Pons (tissue), 1 donor: Measurements from ENCODE around the gene WFDC2.

Experiments used
- DNase-seq: peaks from one replicate; pipeline ENCODE4 v3.0.0-alpha.2; 2016; ENCODE audit warnings: low spot score

The WFDC2 gene, protein sequence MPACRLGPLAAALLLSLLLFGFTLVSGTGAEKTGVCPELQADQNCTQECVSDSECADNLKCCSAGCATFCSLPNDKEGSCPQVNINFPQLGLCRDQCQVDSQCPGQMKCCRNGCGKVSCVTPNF

GRCh38 chr20:45469336-45470261 is at the start of gene WFDC2:
WFDC2 (plus strand) TSS chr20:45469753; CDS start chr20:45469782, 29 bp downstream.
- no peak for DNase-seq

DNA sequence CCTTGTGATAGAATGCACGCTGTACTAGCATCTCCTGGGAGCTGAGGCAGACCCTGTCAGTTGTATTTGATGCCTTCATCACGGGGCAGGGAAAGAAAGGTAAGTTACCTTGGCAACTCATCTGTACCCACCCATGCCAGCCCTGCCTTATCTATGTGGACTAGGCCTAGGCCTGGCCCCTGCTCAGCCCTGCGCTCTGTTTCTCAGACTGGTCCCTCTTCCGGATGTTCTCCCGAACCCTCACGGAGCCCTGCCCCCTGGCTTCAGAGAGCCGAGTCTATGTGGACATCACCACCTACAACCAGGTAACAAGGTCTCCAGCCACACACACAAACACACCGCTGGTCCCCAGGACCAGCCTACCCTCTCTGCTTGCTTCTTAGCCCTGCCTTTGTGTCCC is 49.4 kb upstream of the WFDC2 start:
- DNase-seq = no peak

GRCh38 chr20:45423700-45424099 is 45.9 kb upstream of the WFDC2 start:
- no peak for DNase-seq

- DNase-seq = no peak
Observed at GRCh38 chr20:45425561-45425960, 44.0 kb upstream of the WFDC2 start.

GRCh38 chr20:45426320-45427016 is 43.1 kb upstream of the WFDC2 start:
- no peak for DNase-seq

GRCh38 chr20:45427236-45428149 is 42.1 kb upstream of the WFDC2 start:
- DNase-seq = no peak

- DNase-seq = peak; percentile 97
Observed at GRCh38 chr20:45429618-45430017, 39.9 kb upstream of the WFDC2 start.

DNA sequence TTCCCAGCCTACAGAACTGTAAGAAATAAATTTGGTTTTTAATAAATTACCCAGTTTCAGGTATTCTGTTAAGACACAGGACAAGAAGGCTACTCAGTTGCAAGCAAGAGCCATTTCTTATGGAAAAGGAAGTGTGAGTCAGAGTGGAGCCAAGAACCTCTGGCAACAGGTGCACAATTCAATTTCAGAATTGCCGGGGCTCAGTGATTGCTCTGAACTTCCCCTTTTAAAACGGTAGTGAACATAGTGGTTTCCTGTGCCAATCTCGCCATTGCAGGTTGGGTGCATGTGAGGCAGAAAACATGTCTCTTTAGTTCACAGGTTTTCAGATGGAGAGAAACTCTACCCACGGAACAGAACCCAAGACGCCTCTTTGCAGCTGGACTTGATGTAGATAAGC is 37.3 kb upstream of the WFDC2 start:
- DNase-seq = no peak

- peak; percentile 97 for DNase-seq
Observed at GRCh38 chr20:45433316-45433715, 36.2 kb upstream of the WFDC2 start.

DNA sequence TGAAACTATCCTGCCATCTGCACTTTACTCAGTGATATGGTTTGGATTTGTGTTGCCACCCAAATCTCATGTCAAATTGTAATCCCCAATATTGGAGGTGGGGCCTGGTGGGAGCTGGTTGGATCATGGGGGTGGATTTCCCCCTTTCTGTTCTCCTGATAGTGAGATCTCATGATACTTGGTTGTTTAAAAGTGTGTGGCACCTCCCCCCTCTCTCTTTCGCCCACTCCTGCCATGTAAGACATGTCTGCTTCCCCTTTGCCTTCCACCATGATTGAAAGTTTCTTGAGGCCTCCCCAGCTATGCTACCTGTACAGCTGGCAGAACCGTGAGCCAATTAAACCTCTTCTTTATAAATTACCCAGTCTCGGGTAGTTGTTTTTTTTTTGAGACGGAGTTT is 35.6 kb upstream of the WFDC2 start:
- no peak for DNase-seq

DNA sequence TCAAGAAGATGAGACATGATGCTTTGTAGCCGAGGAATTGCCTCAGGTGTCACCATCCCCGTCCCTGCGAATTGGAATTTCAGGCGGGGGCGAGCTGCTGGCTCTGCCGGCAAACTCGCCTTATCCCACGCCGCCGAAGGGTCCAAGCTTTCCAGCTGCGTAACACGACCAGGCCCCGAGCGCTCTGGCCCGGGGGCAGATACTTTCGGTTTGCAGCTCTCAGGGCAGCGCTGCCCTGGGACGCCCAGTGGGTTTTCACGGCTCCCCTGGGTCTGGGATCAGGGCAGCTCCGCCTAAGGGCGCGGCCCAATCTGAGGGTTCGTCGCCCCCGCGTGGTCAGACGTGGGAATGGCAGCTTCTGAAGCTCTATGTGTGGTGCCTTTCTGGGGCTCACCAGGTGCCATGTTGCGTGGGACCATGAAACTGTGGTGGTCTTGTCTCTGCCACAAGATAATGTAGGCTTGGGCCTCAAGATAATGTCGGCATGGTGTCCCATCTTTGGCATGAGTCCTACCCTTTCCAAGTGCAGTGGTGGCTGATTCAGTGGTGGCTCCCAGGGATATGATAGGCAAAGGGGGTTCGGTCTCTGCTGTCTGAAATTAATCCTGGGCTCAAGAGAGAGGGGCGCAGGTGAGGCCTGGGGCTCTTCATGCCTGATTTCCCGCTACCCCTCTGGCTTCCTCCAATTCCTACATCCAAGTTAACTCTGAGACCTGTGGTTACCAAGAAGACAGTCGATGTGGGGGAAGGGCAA is 32.6 kb upstream of the WFDC2 start:
- DNase-seq = peak; percentile 91

DNA sequence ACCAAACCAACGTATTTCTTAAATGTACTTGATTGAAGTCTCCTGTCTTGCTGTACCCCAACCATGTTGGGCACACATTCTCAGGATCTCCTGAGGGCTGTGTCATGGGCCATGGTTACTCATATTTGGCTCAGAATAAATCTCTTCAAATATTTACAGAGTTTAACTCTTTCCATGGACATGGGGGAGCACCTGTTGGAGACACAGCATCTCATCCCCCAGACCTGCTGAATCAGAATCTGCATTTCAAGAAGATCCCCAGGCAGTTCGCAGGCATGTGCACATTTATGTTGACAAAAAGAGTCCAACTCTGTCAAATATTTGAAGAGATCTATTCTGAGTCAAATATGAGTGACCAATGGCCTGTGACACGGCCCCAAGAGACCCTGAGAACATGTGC is 29.1 kb upstream of the WFDC2 start:
- DNase-seq = no peak

DNA sequence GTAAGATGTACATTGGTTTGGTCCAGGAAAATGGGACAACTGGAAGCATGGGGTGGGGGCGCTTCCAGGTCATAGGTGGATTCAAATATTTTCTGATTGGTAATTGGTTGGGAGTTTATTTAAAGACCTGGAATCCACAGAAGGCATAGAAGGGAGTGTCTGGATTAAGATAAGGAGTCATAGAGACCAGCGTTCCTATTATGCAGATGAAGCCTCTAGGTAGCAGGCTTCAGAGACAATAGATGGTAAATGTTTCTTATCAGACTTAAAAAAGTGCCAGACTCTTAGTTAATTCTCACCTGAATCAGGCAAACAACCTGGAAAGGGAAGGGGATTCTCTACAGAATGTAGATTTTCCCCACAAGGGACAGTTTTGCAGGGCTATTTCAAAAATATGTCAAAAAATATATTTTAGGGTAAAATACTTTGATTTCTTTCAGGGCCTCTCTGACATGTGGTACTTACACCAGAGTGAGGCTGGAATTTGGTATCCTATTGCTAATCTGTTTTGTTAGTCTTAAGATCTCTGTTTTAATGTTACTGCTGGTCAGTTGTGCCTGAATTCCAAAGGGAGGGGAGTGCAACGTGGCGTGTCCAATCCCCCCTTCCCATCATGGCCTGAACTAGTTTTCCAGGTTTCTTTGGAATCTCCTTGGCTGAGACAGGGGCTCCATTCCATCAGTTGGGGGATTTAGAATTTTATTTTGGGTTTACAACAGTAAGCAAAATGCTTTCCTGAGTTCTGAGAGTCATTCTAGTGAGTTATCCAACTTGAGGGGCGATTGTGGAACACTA is 28.5 kb upstream of the WFDC2 start:
- no peak for DNase-seq

- no peak for DNase-seq
Observed at GRCh38 chr20:45441746-45442145, 27.8 kb upstream of the WFDC2 start.

GRCh38 chr20:45444050-45444449 is 25.5 kb upstream of the WFDC2 start:
- DNase-seq = no peak

DNA sequence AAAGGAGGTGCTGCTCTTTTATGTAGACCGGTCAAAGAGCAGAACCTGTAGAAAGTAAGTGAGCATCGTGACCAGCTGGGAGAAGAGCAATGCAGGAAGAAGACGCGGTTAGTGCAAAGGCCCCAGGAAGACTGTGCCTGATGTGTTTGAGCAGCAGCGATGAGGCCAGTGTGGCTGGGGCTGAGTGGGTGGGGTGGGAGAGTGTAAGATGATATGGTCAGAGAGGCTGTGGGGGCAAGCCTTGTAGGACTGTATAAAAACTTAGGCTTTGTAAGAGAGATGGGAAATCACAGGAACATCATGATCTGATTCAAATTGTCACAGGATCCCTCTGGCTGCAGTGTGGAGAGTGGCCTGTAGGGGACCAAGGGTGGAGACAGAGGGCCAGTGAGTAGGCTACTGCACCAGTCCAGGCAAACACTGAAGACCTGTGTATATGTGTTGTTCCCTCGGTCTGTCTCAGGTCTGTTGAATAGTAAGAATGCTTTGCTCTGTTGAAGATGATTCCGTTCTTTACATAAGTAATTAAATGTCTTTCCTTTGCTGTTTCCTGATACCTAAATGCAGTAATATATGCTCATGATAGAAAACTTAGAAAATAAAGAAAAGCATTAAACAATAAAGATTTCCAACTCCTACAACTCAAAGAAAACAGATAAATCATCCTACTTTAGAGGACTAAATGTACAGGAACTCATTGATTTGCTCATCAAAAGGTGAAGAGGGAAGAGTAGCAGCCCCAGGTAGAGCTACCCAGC is 23.6 kb upstream of the WFDC2 start:
- no peak for DNase-seq

DNA sequence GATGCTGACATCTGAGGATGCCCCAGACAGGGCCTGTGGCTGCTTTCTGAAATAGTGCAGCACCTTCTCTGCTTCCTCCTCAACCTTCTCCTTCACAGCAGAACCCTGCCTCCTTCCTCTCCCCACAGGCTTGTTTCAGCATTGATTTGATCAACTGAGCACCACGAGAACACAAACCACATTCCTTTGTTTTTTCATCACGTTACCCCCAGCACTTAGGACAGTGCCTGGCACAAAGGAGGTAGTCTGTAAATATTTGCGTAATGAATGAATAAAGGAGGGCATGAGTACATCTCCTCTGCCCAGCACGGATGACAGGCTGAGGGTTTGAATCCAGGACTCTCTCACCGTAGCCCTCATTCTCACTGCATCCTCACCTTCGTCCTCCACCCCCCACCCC is 21.3 kb upstream of the WFDC2 start:
- DNase-seq = no peak

GRCh38 chr20:45449528-45449927 is 20.0 kb upstream of the WFDC2 start:
- no peak for DNase-seq

- DNase-seq = peak; percentile 77
Observed at GRCh38 chr20:45450097-45450818, 19.3 kb upstream of the WFDC2 start.
